RPMI8226 (cell line): ENCODE results near the gene MNDA.
"Not testable (repeated sequence)": the region's sequence is repeated elsewhere in the genome, so short reads cannot be mapped to it uniquely, and the experiment has no call there.

Experiments used
- DNase-seq: peaks from one replicate; pipeline ENCODE4 v3.0.0-alpha.2; 2015

Gene MNDA

GRCh38 chr1:158840236-158840635 is 9.1 kb downstream of the MNDA start:
- no peak for DNase-seq

GRCh38 chr1:158864595-158864994 is 33.4 kb downstream of the MNDA start:
- DNase-seq = no peak

GRCh38 chr1:158870438-158870837 is 39.3 kb downstream of the MNDA start:
- not testable (repeated sequence) for DNase-seq

- DNase-seq = no peak
Observed at GRCh38 chr1:158873141-158873540, 42.0 kb downstream of the MNDA start.

- DNase-seq = no peak
Observed at GRCh38 chr1:158893654-158894053, 62.5 kb downstream of the MNDA start.

- no peak for DNase-seq
Observed at GRCh38 chr1:158898722-158899121, 67.6 kb downstream of the MNDA start.
